Tibial nerve (tissue), 4 donors: ENCODE data around the gene OBP2B.

ENCODE experiments used
- CTCF ChIP-seq, 5 experiments: fragments of 200-600 bp in 3 of 5; fragments of 450-650 bp in 2 of 5; sonication (generic) in 3 of 5; IDR thresholded peaks; one replicate each; pipeline ENCODE4 v1.5.1; 2016 to 2019; ENCODE audit warnings: antibody characterized with exemption in 5 of 5, mild to moderate bottlenecking in 3 of 5, moderate library complexity in 2 of 5
- EP300 ChIP-seq, 2 donors: sonication (generic); formaldehyde crosslinking; IDR thresholded peaks; one replicate each; pipeline ENCODE4 v1.6.1; 2017; ENCODE audit warnings: antibody characterized with exemption in 2 of 2, mild to moderate bottlenecking in 1 of 2
- POLR2A ChIP-seq, 2 donors: fragments of 450-650 bp; IDR thresholded peaks; one replicate each; pipeline ENCODE4 v1.6.1; 2017; ENCODE audit warnings: antibody characterized with exemption in 2 of 2, mild to moderate bottlenecking in 2 of 2, moderate library complexity in 2 of 2

GRCh38 chr9:133204993-133205336 lies 4.1 kb downstream of the OBP2B start:
- TF ChIP-seq POLR2A (IDR thresholded peaks at IDR 0.05) (no peak), CTCF (IDR thresholded peaks at IDR 0.05) (no peak), EP300 (IDR thresholded peaks at IDR 0.05) (no peak)
